Keratinocyte (primary cell): ENCODE measurements around the gene ZNF613. TPM values are rescaled to one million over a fixed set of nuclear protein-coding genes. Genes with fewer than 3 reads are reported as not detected.

Experiments used
- DNase-seq: peaks from one replicate; pipeline ENCODE4 v3.0.0-alpha.2; 2011; ENCODE audit warnings: low read depth, missing footprints, low spot score
- FAIRE-seq: peaks from 2 replicates; lab custom pipeline; 2011; peaks lifted over from hg19 to GRCh38; lab: Jason Lieb, UNC
- H2AFZ ChIP-seq: 2 replicates; pipeline ENCODE4 v1.6.0; 2012; ENCODE audit warnings: low read length, control low read depth, inconsistent platforms; ENCODE audit not compliant: control insufficient read depth
- H3K27ac ChIP-seq: 2 replicates; pipeline ENCODE4 v1.5.1; 2011; ENCODE audit warnings: low read length; ENCODE audit not compliant: control insufficient read depth, insufficient read depth
- H3K27me3 ChIP-seq: 3 replicates; pipeline ENCODE4 v1.6.0; 2011; ENCODE audit warnings: low read length; ENCODE audit not compliant: control insufficient read depth, insufficient read depth; ENCODE audit errors: extremely low read depth
- H3K36me3 ChIP-seq, 2 experiments: 2 replicates in 1 of 2; 3 replicates in 1 of 2; pipeline ENCODE4 v1.5.1; 2011; ENCODE audit warnings: low read length in 2 of 2, mild to moderate bottlenecking in 1 of 2; ENCODE audit not compliant: control insufficient read depth in 2 of 2, insufficient read depth in 2 of 2; ENCODE audit errors: extremely low read depth in 1 of 2
- H3K4me1 ChIP-seq: 3 replicates; pipeline ENCODE4 v1.5.1; 2011; ENCODE audit warnings: low read length; ENCODE audit not compliant: control insufficient read depth, insufficient read depth; ENCODE audit errors: extremely low read depth
- H3K4me2 ChIP-seq: 3 replicates; pipeline ENCODE4 v1.6.0; 2011; ENCODE audit warnings: low read depth, low read length; ENCODE audit not compliant: control insufficient read depth, insufficient read depth; ENCODE audit errors: extremely low read depth
- H3K4me3 ChIP-seq, 3 experiments: fragments of 200-600 bp in 1 of 3; sonication (generic) in 1 of 3; 2 replicates in 2 of 3; 3 replicates in 1 of 3; pipeline ENCODE4 v1.5.1; 2011 to 2016; ENCODE audit warnings: low read length in 3 of 3, mild to moderate bottlenecking in 3 of 3, control low read depth in 2 of 3, inconsistent platforms in 1 of 3, low read depth in 1 of 3, mixed read lengths in 1 of 3, mixed run types in 1 of 3, moderate library complexity in 1 of 3; ENCODE audit not compliant: control insufficient read depth in 2 of 3, insufficient read depth in 2 of 3; ENCODE audit errors: extremely low read depth in 1 of 3
- H3K79me2 ChIP-seq: 2 replicates; pipeline ENCODE4 v1.6.0; 2012; ENCODE audit warnings: low read length; ENCODE audit not compliant: control insufficient read depth, insufficient read depth
- H3K9ac ChIP-seq: 3 replicates; pipeline ENCODE4 v1.6.0; 2011; ENCODE audit warnings: low read length; ENCODE audit not compliant: control insufficient read depth, insufficient read depth; ENCODE audit errors: extremely low read depth
- H3K9me1 ChIP-seq: 3 replicates; pipeline ENCODE4 v1.6.0; 2011; ENCODE audit warnings: low read length; ENCODE audit not compliant: control insufficient read depth, insufficient read depth; ENCODE audit errors: extremely low read depth
- H3K9me3 ChIP-seq: 2 replicates; pipeline ENCODE4 v1.5.1; 2012; ENCODE audit warnings: low read depth, low read length; ENCODE audit not compliant: control insufficient read depth
- H4K20me1 ChIP-seq: 3 replicates; pipeline ENCODE4 v1.6.0; 2011; ENCODE audit warnings: low read length; ENCODE audit not compliant: control insufficient read depth, insufficient read depth; ENCODE audit errors: extremely low read depth
- EZH2 ChIP-seq: IDR thresholded peaks from one replicate; pipeline ENCODE4 v1.6.1; 2012; ENCODE audit warnings: inconsistent platforms, mild to moderate bottlenecking, low read length, moderate library complexity
- dilution Hi-C: fragments of 300-500 bp; cut with MboI; formaldehyde crosslinking; loops from one replicate; pipeline ENCODE4 v1.7.0; 2020; ENCODE audit warnings: low sequenced_read_pairs; ENCODE audit not compliant: extremely low pct_ligation_motif_present
- polyA plus RNA-seq, 5 experiments: library from polyadenylated mRNA; depleted of rRNA in 3 of 5; stranded (reverse) in 3 of 5; stranded (forward) in 1 of 5; unstranded in 1 of 5; fragments of >200 nt; gene quantifications; 1 replicate in 1 of 5; 2 replicates in 3 of 5; 3 replicates in 1 of 5; pipeline versions ENCODE4 v1.2.1 to v1.2.3, GENCODE V29; 2011 to 2012; ENCODE audit warnings: missing spikeins in 2 of 5, low read depth in 1 of 5, low replicate concordance in 1 of 5
- TF ChIP-seq, protein P1 (sequence below), 3 experiments: IDR thresholded peaks in 1 of 3; conservative IDR thresholded peaks in 1 of 3; optimal IDR thresholded peaks in 1 of 3; 2 replicates in 2 of 3; 3 replicates in 1 of 3; pipeline versions ENCODE3 to v1.5.1; 2011; ENCODE audit warnings: low read length in 3 of 3, mild to moderate bottlenecking in 3 of 3, moderate library complexity in 2 of 3, control low read depth in 1 of 3, inconsistent platforms in 1 of 3; ENCODE audit not compliant: insufficient read depth in 2 of 3; ENCODE audit errors: extremely low read depth in 1 of 3

Gene ZNF613
- polyA plus RNA-seq, 1 donor (not counting 4 experiments of a cell fraction or from before 2014, with no cell fraction given), result 4.9 TPM

DNA sequence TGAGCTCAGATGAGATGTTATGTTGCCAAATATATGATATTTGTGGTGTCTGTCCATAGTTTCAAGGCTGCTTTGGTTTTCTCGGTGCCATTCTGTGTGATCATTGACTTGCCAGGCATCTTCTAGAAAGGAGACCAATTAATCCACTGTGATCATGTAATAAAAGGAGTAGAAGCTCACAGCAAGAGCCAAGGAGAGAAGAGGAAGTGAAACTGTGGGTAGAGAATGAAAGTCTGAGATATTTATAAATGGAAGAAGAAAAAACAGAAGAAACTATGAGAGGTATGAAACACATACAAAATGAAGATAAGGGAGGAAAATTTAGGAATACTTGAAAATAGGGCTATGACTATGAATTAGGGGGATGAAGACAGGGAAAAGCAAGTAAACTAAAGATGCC, 11.1 kb upstream of the ZNF613 start:
- FAIRE-seq (no peak), DNase-seq (no peak)
- H4K20me1 ChIP-seq, result no peaks in the 10 kb centered on the region
- no peaks in the 10 kb centered on the region for H3K36me3 ChIP-seq
- H3K4me1 ChIP-seq, result no peaks in the 10 kb centered on the region
- H2AFZ ChIP-seq, result no peak overlapping the region
- H3K4me3 ChIP-seq, result no peak overlapping the region
- H3K27me3 ChIP-seq, result no peaks in the 10 kb centered on the region
- H3K27ac ChIP-seq, result no peak overlapping the region
- no peak overlapping the region for H3K4me2 ChIP-seq
- H3K79me2 ChIP-seq, result no peaks in the 10 kb centered on the region
- H3K9me3 ChIP-seq, result peaks cover 6% of the 10 kb centered on the region
- dilution Hi-C loops, result no loop called here
- no peak overlapping the region for H3K9ac ChIP-seq
- TF ChIP-seq, protein P1, sequence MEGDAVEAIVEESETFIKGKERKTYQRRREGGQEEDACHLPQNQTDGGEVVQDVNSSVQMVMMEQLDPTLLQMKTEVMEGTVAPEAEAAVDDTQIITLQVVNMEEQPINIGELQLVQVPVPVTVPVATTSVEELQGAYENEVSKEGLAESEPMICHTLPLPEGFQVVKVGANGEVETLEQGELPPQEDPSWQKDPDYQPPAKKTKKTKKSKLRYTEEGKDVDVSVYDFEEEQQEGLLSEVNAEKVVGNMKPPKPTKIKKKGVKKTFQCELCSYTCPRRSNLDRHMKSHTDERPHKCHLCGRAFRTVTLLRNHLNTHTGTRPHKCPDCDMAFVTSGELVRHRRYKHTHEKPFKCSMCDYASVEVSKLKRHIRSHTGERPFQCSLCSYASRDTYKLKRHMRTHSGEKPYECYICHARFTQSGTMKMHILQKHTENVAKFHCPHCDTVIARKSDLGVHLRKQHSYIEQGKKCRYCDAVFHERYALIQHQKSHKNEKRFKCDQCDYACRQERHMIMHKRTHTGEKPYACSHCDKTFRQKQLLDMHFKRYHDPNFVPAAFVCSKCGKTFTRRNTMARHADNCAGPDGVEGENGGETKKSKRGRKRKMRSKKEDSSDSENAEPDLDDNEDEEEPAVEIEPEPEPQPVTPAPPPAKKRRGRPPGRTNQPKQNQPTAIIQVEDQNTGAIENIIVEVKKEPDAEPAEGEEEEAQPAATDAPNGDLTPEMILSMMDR (optimal IDR thresholded peaks at IDR 0.05 in 1 of 3, IDR thresholded peaks at IDR 0.05 in 1 of 3, conservative IDR thresholded peaks at IDR 0.05 in 1 of 3; ENCODE audit: extremely low read depth in 1 of 3, insufficient read depth in 2 of 3, low read length in 3 of 3), result no peak
- TF ChIP-seq EZH2, result no peak
- no peaks in the 10 kb centered on the region for H3K9me1 ChIP-seq

DNA sequence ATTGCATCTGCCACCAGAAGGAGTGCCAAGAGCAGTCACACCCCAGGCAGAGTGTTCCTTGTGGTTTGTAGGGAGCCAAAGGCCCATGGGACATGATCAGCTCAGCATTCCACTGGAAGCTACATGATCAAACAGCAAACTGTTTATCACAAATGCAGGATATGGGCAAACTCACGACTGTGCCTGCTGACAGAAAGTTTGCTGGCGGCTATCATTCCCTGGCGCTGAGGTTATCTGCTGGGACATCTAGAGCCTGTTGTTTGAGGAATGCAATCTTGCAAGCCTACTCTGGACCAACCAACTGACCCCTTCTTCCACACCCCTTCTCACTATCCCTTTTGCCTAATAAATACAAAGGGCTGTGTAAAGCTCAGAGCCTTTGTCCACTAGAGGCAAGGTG, 7.7 kb upstream of the ZNF613 start:
- H3K4me2 ChIP-seq, result no peak overlapping the region
- no peak overlapping the region for H3K9ac ChIP-seq
- H3K9me3 ChIP-seq, result peaks cover 11% of the 10 kb centered on the region
- no peaks in the 10 kb centered on the region for H3K79me2 ChIP-seq
- H3K27ac ChIP-seq, result no peak overlapping the region
- no peaks in the 10 kb centered on the region for H3K36me3 ChIP-seq
- no peaks in the 10 kb centered on the region for H3K27me3 ChIP-seq
- FAIRE-seq (no peak), DNase-seq (no peak)
- H3K4me3 ChIP-seq, result no peak overlapping the region
- H3K4me1 ChIP-seq, result no peaks in the 10 kb centered on the region
- H4K20me1 ChIP-seq, result no peaks in the 10 kb centered on the region
- TF ChIP-seq, protein P1 (optimal IDR thresholded peaks at IDR 0.05 in 1 of 3, IDR thresholded peaks at IDR 0.05 in 1 of 3, conservative IDR thresholded peaks at IDR 0.05 in 1 of 3; ENCODE audit: extremely low read depth in 1 of 3, insufficient read depth in 2 of 3, low read length in 3 of 3), result no peak
- TF ChIP-seq EZH2, result no peak
- dilution Hi-C loops, result no loop called here
- H2AFZ ChIP-seq, result no peak overlapping the region
- H3K9me1 ChIP-seq, result no peaks in the 10 kb centered on the region
